C4-2B (cell line): Measurements from ENCODE around the gene TRH.

ENCODE experiments used
- ZFX ChIP-seq: fragments of 450-650 bp; IDR thresholded peaks from 2 replicates; pipeline ENCODE4 v1.6.1; 2017
- TF ChIP-seq, protein P1 (sequence below): fragments of 450-650 bp; conservative IDR thresholded peaks from 2 replicates; pipeline ENCODE4 v1.5.1; 2017; ENCODE audit warnings: mild to moderate bottlenecking

DNA sequence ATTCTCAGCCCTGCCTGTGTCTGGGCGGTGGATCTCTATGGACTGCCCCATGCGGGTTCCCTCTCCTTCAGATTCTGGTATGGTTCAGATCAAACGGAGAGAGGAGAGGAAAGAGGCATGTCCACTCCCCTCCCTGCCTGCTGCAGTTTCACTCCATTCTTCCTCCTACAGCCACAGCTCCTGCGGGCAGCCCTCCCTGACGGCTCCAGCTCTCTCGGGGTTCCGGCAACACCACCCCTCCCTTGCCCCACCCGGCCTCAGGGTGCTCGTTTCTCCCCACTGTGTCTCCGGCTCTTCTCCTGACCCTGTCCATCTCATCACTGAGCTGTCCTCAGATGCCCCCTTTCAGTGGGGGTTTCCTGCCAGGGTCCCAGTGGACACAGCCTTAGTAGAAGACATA lies 13.9 kb downstream of the TRH start:
- TF ChIP-seq, protein P1, sequence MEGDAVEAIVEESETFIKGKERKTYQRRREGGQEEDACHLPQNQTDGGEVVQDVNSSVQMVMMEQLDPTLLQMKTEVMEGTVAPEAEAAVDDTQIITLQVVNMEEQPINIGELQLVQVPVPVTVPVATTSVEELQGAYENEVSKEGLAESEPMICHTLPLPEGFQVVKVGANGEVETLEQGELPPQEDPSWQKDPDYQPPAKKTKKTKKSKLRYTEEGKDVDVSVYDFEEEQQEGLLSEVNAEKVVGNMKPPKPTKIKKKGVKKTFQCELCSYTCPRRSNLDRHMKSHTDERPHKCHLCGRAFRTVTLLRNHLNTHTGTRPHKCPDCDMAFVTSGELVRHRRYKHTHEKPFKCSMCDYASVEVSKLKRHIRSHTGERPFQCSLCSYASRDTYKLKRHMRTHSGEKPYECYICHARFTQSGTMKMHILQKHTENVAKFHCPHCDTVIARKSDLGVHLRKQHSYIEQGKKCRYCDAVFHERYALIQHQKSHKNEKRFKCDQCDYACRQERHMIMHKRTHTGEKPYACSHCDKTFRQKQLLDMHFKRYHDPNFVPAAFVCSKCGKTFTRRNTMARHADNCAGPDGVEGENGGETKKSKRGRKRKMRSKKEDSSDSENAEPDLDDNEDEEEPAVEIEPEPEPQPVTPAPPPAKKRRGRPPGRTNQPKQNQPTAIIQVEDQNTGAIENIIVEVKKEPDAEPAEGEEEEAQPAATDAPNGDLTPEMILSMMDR: no peak
- no peak for TF ChIP-seq ZFX
